ENCODE results near the gene KRT80.

DNA sequence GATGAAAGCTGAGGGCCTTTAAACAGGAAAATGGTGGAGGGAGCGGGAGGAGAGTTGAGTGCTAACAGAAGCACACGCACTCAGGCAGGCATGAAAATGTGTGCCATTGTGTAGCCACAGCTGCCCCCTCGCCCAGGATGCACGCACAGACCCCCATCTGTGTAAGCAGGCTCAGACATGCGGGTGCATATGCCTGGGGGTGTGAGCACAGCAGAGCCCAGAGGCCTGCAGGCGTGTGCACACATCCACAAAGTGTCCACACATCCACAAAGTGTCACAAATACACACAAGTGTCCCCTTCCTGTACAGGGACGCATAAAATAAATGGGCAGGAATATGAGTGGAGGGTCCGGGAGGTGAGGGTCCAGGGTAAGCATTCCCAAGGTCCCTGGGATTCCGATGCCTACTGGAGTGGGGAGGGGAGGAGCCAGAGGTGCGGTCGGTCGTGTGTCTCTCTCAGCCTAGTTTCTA is 40.4 kb upstream of the KRT80 start:
- TF ChIP-seq, protein P1, sequence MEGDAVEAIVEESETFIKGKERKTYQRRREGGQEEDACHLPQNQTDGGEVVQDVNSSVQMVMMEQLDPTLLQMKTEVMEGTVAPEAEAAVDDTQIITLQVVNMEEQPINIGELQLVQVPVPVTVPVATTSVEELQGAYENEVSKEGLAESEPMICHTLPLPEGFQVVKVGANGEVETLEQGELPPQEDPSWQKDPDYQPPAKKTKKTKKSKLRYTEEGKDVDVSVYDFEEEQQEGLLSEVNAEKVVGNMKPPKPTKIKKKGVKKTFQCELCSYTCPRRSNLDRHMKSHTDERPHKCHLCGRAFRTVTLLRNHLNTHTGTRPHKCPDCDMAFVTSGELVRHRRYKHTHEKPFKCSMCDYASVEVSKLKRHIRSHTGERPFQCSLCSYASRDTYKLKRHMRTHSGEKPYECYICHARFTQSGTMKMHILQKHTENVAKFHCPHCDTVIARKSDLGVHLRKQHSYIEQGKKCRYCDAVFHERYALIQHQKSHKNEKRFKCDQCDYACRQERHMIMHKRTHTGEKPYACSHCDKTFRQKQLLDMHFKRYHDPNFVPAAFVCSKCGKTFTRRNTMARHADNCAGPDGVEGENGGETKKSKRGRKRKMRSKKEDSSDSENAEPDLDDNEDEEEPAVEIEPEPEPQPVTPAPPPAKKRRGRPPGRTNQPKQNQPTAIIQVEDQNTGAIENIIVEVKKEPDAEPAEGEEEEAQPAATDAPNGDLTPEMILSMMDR (IDR thresholded peaks at IDR 0.05) = no peak
- no peak for TF ChIP-seq POLR2A (IDR thresholded peaks at IDR 0.05)
